ENCODE measurements around the gene PRKAG2.

GRCh38 chr7:151856516-151856915, 20.4 kb downstream of the PRKAG2 start:
- TF ChIP-seq CTCF (IDR thresholded peaks at IDR 0.05), result no peak
- no peak for TF ChIP-seq POLR2A (IDR thresholded peaks at IDR 0.05)

Measured in thyroid gland (tissue), 4 donors.